SK-N-SH (cell line): ENCODE data around the gene PSMG4. TPM values are rescaled to one million over a fixed set of nuclear protein-coding genes. Genes with fewer than 3 reads are reported as not detected.

Experiments used
- CTCF ChIA-PET: fragments of 300-600, 350-600 bp; formaldehyde crosslinking; extraction: SDS; loops from one replicate; lab custom pipeline; 2021; lab: Yijun Ruan, JAX
- POLR2A ChIA-PET: fragments of 350-600 bp; sonication (Branson Sonifier 250); formaldehyde crosslinking; extraction: SDS; loops from one replicate; lab custom pipeline; 2020; ENCODE audit warnings: antibody characterized with exemption, inconsistent platforms; lab: Yijun Ruan, JAX
- DNase-seq: peaks from one replicate; pipeline ENCODE4 v3.0.0; 2012
- H2AFZ ChIP-seq: fragments of 200-600 bp; sonication (generic); 2 replicates; pipeline ENCODE4 v1.8.1; 2016; ENCODE audit warnings: antibody characterized with exemption, mild to moderate bottlenecking, low read depth
- H3F3A ChIP-seq: fragments of 200-600 bp; sonication (generic); replicated peaks from 2 replicates; pipeline ENCODE3; 2016; ENCODE audit warnings: antibody characterized with exemption, mild to moderate bottlenecking; ENCODE audit not compliant: insufficient read depth
- H3K27ac ChIP-seq, 2 experiments: fragments of 200-500 bp in 1 of 2; fragments of 200-600 bp in 1 of 2; sonication (Bioruptor generic) in 1 of 2; sonication (generic), shearing (Covaris generic) in 1 of 2; 2 replicates each; pipeline versions ENCODE4 v1.5.1 to v1.6.1; 2014 to 2016; ENCODE audit warnings: low read depth in 2 of 2, inconsistent platforms in 1 of 2, low read length in 1 of 2, mild to moderate bottlenecking in 1 of 2, mixed read lengths in 1 of 2
- H3K27me3 ChIP-seq: fragments of 200-600 bp; sonication (generic), shearing (Covaris generic); 2 replicates; pipeline ENCODE4 v1.6.1; 2016; ENCODE audit warnings: mixed run types; ENCODE audit not compliant: insufficient read depth
- H3K36me3 ChIP-seq, 2 experiments: fragments of 200-500 bp in 1 of 2; fragments of 200-600 bp in 1 of 2; sonication (Bioruptor generic) in 1 of 2; sonication (generic) in 1 of 2; replicated peaks in 1 of 2; 2 replicates each; pipeline versions ENCODE3 to v1.5.1; 2014 to 2016; ENCODE audit warnings: low read length in 1 of 2, mild to moderate bottlenecking in 1 of 2; ENCODE audit not compliant: insufficient read depth in 2 of 2, control insufficient read depth in 1 of 2
- H3K4me1 ChIP-seq, 2 experiments: fragments of 200-500 bp in 1 of 2; fragments of 200-600 bp in 1 of 2; sonication (Bioruptor generic) in 1 of 2; sonication (generic), shearing (Covaris generic) in 1 of 2; 2 replicates each; pipeline versions ENCODE4 v1.5.1 to v1.6.1; 2014 to 2016; ENCODE audit warnings: low read depth in 1 of 2, low read length in 1 of 2, mixed run types in 1 of 2; ENCODE audit not compliant: insufficient read depth in 2 of 2, control insufficient read depth in 1 of 2
- H3K4me2 ChIP-seq: fragments of 200-600 bp; sonication (generic), shearing (Covaris generic); 2 replicates; pipeline ENCODE4 v1.6.1; 2017; ENCODE audit warnings: mixed run types
- H3K4me3 ChIP-seq, 2 experiments: fragments of 200-500 bp in 1 of 2; fragments of 200-600 bp in 1 of 2; sonication (Bioruptor generic) in 1 of 2; sonication (generic), shearing (Covaris generic) in 1 of 2; 2 replicates each; pipeline versions ENCODE4 v1.5.1 to v1.8.1; 2014 to 2016; ENCODE audit warnings: low read depth in 2 of 2, inconsistent platforms in 1 of 2, low read length in 1 of 2, mild to moderate bottlenecking in 1 of 2, mixed read lengths in 1 of 2, moderate library complexity in 1 of 2
- H3K79me2 ChIP-seq: fragments of 200-600 bp; sonication (generic); 2 replicates; pipeline ENCODE4 v1.8.1; 2017; ENCODE audit warnings: mild to moderate bottlenecking; ENCODE audit not compliant: insufficient read depth
- H3K9ac ChIP-seq: fragments of 200-600 bp; sonication (generic); 2 replicates; pipeline ENCODE4 v1.6.1; 2017; ENCODE audit warnings: mixed run types
- H3K9me2 ChIP-seq: fragments of 200-600 bp; sonication (generic); 2 replicates; pipeline ENCODE4 v1.6.1; 2017; ENCODE audit warnings: mixed run types
- H3K9me3 ChIP-seq: fragments of 200-600 bp; sonication (generic); 2 replicates; pipeline ENCODE4 v1.6.1; 2017; ENCODE audit warnings: mixed run types, mild to moderate bottlenecking, moderate library complexity
- H4K20me1 ChIP-seq: fragments of 200-600 bp; sonication (generic); 2 replicates; pipeline ENCODE4 v1.6.1; 2017; ENCODE audit warnings: mild to moderate bottlenecking, mixed run types; ENCODE audit not compliant: insufficient read depth
- CHD2 ChIP-seq: fragments of 150-350 bp; IDR thresholded peaks from 2 replicates; pipeline ENCODE4 v1.6.1; 2018; ENCODE audit warnings: low read length; ENCODE audit not compliant: partially characterized antibody
- EP300 ChIP-seq, 2 experiments: IDR thresholded peaks; 2 replicates each; pipeline versions ENCODE4 v1.4.0 to v1.6.1; 2012; ENCODE audit warnings: borderline replicate concordance in 1 of 2, low read depth in 1 of 2, low read length in 1 of 2
- FOXM1 ChIP-seq: IDR thresholded peaks from 2 replicates; pipeline ENCODE4 v1.4.0; 2012; ENCODE audit warnings: low read depth, mild to moderate bottlenecking
- GABPA ChIP-seq: IDR thresholded peaks from 2 replicates; pipeline ENCODE4 v1.4.0; 2012; ENCODE audit warnings: low read depth, mild to moderate bottlenecking
- JUND ChIP-seq: IDR thresholded peaks from 2 replicates; pipeline ENCODE4 v1.4.0; 2012
- MEF2A ChIP-seq: IDR thresholded peaks from 2 replicates; pipeline ENCODE4 v1.4.0; 2012; ENCODE audit warnings: low read depth, borderline replicate concordance
- MXI1 ChIP-seq: IDR thresholded peaks from 2 replicates; pipeline ENCODE4 v1.6.1; 2012; ENCODE audit warnings: mild to moderate bottlenecking, low read depth, low read length, improper control_type of control experiment
- NRF1 ChIP-seq: IDR thresholded peaks from 2 replicates; pipeline ENCODE4 v1.6.1; 2012; ENCODE audit warnings: low read depth, mild to moderate bottlenecking, low read length
- POLR2AphosphoS5 ChIP-seq: IDR thresholded peaks from 2 replicates; pipeline ENCODE4 v1.6.1; 2012; ENCODE audit warnings: low read depth, low read length
- RFX5 ChIP-seq: IDR thresholded peaks from 2 replicates; pipeline ENCODE4 v1.6.1; 2012; ENCODE audit warnings: mild to moderate bottlenecking, improper control_type of control experiment, low read length
- SIN3A ChIP-seq: IDR thresholded peaks from 2 replicates; pipeline ENCODE4 v1.6.1; 2012; ENCODE audit warnings: low read depth, mild to moderate bottlenecking, low read length, moderate library complexity, borderline replicate concordance
- SMC3 ChIP-seq: IDR thresholded peaks from 2 replicates; pipeline ENCODE4 v1.6.1; 2012; ENCODE audit warnings: low read depth, low read length, improper control_type of control experiment
- TAF1 ChIP-seq: IDR thresholded peaks from 2 replicates; pipeline ENCODE4 v1.6.1; 2012; ENCODE audit warnings: low read depth, mild to moderate bottlenecking, low read length, moderate library complexity, borderline replicate concordance
- TEAD4 ChIP-seq: IDR thresholded peaks from 2 replicates; pipeline ENCODE4 v1.4.0; 2012; ENCODE audit warnings: mild to moderate bottlenecking, borderline replicate concordance; ENCODE audit not compliant: insufficient read depth
- YY1 ChIP-seq: IDR thresholded peaks from 2 replicates; pipeline ENCODE4 v1.4.0; 2012; ENCODE audit warnings: low read depth, mild to moderate bottlenecking
- WGBS: methylation state at CpG from one replicate; pipeline ENCODE4 v1.1.6; 2017; ENCODE audit warnings: low lambda C conversion rate; 5-methylcytosine and 5-hydroxymethylcytosine counted together
- polyA plus RNA-seq, 3 experiments: library from polyadenylated mRNA; depleted of rRNA; stranded (reverse); fragments of >200 nt; gene quantifications; 2 replicates each; pipeline ENCODE4 v1.2.3, GENCODE V29; 2012
- TF ChIP-seq, protein P1 (sequence below): IDR thresholded peaks from 2 replicates; pipeline ENCODE4 v1.4.0; 2012; ENCODE audit warnings: low read depth, borderline replicate concordance
- TF ChIP-seq, protein P2 (sequence below): fragments of 150-350 bp; IDR thresholded peaks from 2 replicates; pipeline ENCODE4 v1.6.1; 2016; ENCODE audit warnings: mild to moderate bottlenecking, low read depth, low read length
- TF ChIP-seq, protein P3 (sequence below): IDR thresholded peaks from 2 replicates; pipeline ENCODE4 v1.4.0; 2012; ENCODE audit warnings: low read depth, borderline replicate concordance

PSMG4 gene
- polyA plus RNA-seq, 1 of the 3 experiments (the other 2 are of a cell fraction) = 61.3 TPM

GRCh38 chr6:3273707-3274521 is 15.2 kb downstream of the PSMG4 start:
- Histone ChIP-seq H3K27me3 (no peaks in the 10 kb centered on the region), H3K4me2 (no peak overlapping the region), H3K36me3 (peaks cover 5 to 39% of the 10 kb centered on the region in 2 experiments), H3K9me3 (no peaks in the 10 kb centered on the region), H3K9me2 (no peaks in the 10 kb centered on the region), H3K27ac (no peak overlapping the region), H3K4me3 (no peak overlapping the region), H3K79me2 (0 out of 2 replicates have a peak, but pooled peaks cover 4% of the 10 kb centered on the region), H3F3A (peaks cover 3% of the 10 kb centered on the region), H3K4me1 (peaks cover 0 to 14% of the 10 kb centered on the region in 2 experiments; a peak in 1 of 4 replicates), H2AFZ (no peak overlapping the region), H4K20me1 (no peaks in the 10 kb centered on the region), H3K9ac (no peak overlapping the region)
- WGBS = 95% methylated on average over 8 of the region's 9 CpGs
- DNase-seq = no peak
- CTCF ChIA-PET = interaction anchor here (0.6 to 2.8 kb wide), 5 partner anchors 12 to 882 kb away, joined by 3 to 13 read pairs (median 3); no protein-coding TSS in a partner anchor
- no peak for TF ChIP-seq SMC3
- TF ChIP-seq EP300 (IDR thresholded peaks at IDR 0.05; ENCODE audit: borderline replicate concordance in 1 of 2, low read depth in 1 of 2, low read length in 1 of 2) = no peak
- no peak for TF ChIP-seq TAF1
- TF ChIP-seq CHD2 = no peak
- TF ChIP-seq TEAD4 = no peak
- TF ChIP-seq MXI1 = no peak
- TF ChIP-seq, protein P1, sequence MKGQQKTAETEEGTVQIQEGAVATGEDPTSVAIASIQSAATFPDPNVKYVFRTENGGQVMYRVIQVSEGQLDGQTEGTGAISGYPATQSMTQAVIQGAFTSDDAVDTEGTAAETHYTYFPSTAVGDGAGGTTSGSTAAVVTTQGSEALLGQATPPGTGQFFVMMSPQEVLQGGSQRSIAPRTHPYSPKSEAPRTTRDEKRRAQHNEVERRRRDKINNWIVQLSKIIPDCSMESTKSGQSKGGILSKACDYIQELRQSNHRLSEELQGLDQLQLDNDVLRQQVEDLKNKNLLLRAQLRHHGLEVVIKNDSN = no peak
- TF ChIP-seq SIN3A = no peak
- TF ChIP-seq JUND = no peak
- TF ChIP-seq, protein P2, sequence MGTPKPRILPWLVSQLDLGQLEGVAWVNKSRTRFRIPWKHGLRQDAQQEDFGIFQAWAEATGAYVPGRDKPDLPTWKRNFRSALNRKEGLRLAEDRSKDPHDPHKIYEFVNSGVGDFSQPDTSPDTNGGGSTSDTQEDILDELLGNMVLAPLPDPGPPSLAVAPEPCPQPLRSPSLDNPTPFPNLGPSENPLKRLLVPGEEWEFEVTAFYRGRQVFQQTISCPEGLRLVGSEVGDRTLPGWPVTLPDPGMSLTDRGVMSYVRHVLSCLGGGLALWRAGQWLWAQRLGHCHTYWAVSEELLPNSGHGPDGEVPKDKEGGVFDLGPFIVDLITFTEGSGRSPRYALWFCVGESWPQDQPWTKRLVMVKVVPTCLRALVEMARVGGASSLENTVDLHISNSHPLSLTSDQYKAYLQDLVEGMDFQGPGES = no peak
- no peak for TF ChIP-seq YY1
- no peak for TF ChIP-seq FOXM1
- TF ChIP-seq GABPA = no peak
- no peak for TF ChIP-seq RFX5
- TF ChIP-seq, protein P3, sequence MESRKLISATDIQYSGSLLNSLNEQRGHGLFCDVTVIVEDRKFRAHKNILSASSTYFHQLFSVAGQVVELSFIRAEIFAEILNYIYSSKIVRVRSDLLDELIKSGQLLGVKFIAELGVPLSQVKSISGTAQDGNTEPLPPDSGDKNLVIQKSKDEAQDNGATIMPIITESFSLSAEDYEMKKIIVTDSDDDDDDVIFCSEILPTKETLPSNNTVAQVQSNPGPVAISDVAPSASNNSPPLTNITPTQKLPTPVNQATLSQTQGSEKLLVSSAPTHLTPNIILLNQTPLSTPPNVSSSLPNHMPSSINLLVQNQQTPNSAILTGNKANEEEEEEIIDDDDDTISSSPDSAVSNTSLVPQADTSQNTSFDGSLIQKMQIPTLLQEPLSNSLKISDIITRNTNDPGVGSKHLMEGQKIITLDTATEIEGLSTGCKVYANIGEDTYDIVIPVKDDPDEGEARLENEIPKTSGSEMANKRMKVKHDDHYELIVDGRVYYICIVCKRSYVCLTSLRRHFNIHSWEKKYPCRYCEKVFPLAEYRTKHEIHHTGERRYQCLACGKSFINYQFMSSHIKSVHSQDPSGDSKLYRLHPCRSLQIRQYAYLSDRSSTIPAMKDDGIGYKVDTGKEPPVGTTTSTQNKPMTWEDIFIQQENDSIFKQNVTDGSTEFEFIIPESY = no peak
- TF ChIP-seq MEF2A = no peak
- TF ChIP-seq NRF1 = no peak
- TF ChIP-seq POLR2AphosphoS5 = no peak
- POLR2A ChIA-PET = no interaction called here
